Hematopoietic multipotent progenitor cell (in vitro differentiated cells): ENCODE measurements around the gene APOC3. TPM values are rescaled to one million over a fixed set of nuclear protein-coding genes. Genes with fewer than 3 reads are reported as not detected.
A peak's percentile ranks its signal among the peaks of the same experiment; 100 is the strongest.

Experiments
- DNase-seq, 3 donors: peaks; one replicate each; pipeline ENCODE4 v3.0.0-alpha.2; 2011 to 2015; ENCODE audit warnings: low read depth in 2 of 3, low spot score in 2 of 3
- total RNA-seq: library from RNA; depleted of rRNA; stranded (reverse); fragments of >200 nt; gene quantifications from one replicate; pipeline ENCODE4 v1.2.3, GENCODE V29; 2012

Gene APOC3
- not detected for total RNA-seq

DNA sequence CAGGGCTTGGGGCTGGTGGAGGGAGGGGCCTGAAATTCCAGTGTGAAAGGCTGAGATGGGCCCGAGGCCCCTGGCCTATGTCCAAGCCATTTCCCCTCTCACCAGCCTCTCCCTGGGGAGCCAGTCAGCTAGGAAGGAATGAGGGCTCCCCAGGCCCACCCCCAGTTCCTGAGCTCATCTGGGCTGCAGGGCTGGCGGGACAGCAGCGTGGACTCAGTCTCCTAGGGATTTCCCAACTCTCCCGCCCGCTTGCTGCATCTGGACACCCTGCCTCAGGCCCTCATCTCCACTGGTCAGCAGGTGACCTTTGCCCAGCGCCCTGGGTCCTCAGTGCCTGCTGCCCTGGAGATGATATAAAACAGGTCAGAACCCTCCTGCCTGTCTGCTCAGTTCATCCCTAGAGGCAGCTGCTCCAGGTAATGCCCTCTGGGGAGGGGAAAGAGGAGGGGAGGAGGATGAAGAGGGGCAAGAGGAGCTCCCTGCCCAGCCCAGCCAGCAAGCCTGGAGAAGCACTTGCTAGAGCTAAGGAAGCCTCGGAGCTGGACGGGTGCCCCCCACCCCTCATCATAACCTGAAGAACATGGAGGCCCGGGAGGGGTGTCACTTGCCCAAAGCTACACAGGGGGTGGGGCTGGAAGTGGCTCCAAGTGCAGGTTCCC lies at the start of gene APOC3:
APOC3 (plus strand) TSS at position 383 of the 659 bp plus-strand sequence. CDS start 676 bp downstream, outside the sequence.
- DNase-seq, result no peak

DNA sequence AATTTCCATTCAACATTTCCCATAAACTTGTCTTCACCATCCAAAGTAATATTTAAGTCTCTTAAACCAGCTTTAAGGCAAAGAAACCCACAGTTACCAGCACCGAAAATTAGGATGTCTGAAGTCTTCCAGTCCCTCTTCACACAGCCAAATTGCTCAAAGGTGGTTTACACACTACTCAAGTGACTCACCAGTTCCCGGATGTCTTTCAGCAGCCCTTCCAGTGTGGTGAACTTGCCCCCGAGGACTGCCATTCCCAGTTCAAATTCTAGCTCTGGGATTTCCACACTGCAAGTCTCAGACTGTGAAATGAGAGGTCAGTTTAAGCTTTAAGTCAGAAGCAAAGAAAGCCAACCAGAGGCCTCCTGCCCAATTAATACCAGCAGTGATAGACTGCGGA lies 47.0 kb upstream of the APOC3 start:
- no peak for DNase-seq

DNA sequence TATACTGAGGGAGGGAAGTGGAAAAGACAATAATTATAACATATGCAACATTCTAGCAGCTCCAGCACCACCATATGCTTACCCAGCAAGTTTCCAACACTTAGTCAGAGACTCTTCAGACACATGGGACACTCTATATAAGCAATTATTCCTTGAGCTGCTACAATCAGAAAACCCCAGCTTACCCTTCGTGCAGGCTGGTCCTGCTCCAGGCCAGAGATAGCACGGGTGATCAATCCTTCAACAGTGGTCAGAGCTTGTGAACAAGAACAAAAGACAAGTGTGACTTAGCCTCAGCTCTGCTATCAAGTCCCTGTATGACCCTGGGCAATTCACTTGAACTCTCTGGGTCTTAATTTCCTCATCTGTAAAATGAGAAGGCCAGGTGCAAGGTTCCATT lies 43.4 kb upstream of the APOC3 start:
- DNase-seq, result no peak

GRCh38 chr11:116786966-116787365 lies 42.7 kb upstream of the APOC3 start:
- no peak for DNase-seq

GRCh38 chr11:116787436-116787785 lies 42.3 kb upstream of the APOC3 start:
- peak in 1 of 3 donors; percentile 4 for DNase-seq

GRCh38 chr11:116787786-116788486 lies 41.8 kb upstream of the APOC3 start, which contains the start of gene ZPR1:
Gene ZPR1, minus strand, starts transcription at chr11:116788023. Its CDS starts 33 bp downstream, at chr11:116787990.
- peak; percentile 65 to 85 (median 79) for DNase-seq

DNA sequence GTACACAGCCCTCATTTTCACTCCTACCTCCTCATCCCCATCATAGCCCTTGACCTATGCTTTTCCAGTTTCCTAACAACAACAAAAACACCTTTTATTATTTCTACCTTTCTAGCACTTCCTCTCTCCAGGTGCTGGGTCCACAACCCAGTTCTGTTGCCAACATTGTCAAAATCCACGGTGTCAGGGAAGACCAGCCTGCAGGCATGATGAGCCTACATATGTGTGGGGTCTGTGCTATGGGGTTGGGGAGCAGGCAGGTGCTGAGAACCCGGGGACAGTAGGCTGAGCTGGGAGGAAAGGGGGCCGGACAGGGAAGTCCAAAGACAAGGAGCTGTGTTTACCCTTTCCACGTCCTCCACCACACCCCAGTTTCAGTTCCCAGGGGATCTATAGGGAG lies 41.2 kb upstream of the APOC3 start:
- DNase-seq, result no peak

DNA sequence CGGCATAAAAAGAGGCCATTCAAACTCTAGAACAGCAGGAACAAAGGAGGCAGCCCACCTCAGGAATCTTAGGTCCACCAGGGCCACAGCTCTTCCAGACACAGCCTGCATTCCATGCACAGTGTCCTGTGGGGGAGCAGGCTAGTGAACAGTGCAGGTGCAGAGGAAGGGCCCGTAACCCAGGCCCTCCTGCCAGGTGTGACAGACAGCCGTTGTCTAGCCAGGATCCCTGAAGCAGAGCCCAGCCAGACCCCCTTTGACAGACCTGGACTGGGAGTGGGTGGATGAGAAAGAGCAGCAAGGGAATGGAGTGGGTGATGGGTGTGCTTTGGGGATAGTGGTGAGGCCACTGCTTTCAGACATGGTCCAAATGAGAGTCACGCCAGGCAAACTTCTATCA lies 40.7 kb upstream of the APOC3 start:
- DNase-seq, result no peak

DNA sequence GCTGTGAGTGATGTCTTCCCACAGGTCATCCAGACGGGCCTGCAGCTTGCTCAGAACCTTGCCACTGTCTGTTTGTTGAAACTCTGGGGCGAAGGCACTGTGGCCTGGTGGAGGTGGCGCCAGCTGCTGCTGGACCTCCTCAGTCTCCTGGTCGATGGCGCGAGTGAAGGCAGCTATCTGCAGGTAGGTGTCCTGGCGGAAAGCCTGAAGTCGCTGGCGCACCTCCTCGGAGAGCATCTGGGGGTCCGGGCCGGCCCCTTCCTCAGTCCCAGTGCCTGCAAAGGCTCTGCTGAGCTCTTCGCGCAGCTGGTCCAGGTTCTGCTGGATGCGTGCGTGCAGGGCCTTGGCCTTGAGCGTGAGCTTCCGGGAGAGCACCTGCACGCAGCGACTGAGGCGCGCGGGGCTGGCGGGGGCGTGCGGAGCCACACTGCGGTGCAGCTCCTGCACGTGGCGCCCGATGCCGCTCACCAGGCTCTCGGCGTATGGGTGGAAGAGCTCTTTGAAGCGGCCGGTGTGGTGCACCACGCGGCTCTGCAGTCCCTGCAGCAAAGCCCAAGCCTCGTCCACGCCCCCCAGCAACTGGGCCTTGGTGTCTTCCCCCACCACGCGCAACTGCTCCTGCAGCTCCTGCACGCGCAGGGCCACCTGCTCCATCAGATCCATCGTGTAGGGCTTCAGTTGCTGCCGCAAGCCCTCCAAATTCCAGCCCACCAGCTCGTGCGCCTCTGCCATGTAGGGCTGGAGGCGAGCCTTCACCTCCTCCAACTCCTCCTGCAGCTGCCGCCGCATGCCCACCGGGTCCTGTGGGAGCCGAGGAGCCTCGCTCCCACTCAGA lies 39.3 kb upstream of the APOC3 start:
- DNase-seq, result no peak

DNA sequence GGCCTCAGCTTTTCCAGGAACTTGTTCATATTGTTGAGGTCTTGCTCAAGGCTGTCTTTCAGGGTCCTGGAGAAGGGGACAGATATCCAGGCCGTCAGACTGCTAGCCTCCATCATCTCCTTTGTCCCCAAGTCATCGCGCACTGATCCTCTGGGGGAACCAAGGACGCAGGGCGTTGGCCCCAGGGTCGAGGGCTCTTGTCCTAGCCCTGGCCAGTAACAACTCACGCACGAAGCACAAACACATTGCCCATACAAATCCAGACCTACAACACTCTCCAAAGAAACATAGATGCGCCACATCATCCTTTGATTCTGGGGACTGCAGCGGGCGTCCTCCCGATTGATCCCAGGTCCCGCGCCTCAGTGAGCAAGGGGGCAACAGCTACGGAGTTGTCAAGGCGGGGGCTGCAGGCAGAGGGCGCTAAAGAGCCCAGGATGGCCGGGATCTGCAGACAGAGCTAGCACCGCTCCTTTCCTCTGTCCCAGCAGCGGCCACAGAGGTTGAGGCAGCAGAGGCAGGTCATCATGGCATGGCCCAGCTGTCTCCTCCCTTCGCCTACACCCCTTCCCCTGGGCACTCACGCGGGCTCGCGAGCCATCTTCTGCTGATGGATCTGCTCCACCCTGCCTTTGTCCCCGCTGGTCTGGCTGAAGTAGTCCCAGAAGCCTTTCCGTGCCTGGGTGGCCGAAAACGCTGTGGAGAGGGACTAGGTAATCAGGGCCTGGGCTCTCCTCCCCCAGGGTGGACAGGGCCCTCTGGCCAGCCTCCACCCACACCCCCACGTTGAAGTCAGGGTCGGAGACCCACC lies 38.5 kb upstream of the APOC3 start:
- DNase-seq, result peak; percentile 54 to 70 (median 59)

DNA sequence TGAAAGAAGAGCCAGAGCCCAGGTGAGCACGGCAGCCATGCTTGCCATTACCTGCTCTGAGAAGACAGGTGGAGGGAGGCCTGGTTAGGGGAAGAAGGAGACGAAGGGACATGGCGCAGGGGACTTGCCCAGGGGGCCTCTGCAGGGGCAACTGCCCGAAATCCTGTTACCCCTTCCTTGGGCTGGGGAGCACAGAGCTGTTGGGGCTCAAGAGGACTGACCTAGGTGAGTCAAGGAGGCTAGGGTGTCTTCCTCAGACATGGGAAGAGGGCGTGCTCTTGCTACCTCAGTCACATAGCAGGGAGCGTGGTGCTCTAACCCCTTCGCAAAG lies 37.9 kb upstream of the APOC3 start, which contains the start of gene APOA5:
APOA5 (minus strand) TSS at position 67 of the 331 bp plus-strand sequence; CDS start at position 48, 19 bp downstream.
- no peak for DNase-seq

- no peak for DNase-seq
Measured at GRCh38 chr11:116792144-116792868, 37.4 kb upstream of the APOC3 start.

DNA sequence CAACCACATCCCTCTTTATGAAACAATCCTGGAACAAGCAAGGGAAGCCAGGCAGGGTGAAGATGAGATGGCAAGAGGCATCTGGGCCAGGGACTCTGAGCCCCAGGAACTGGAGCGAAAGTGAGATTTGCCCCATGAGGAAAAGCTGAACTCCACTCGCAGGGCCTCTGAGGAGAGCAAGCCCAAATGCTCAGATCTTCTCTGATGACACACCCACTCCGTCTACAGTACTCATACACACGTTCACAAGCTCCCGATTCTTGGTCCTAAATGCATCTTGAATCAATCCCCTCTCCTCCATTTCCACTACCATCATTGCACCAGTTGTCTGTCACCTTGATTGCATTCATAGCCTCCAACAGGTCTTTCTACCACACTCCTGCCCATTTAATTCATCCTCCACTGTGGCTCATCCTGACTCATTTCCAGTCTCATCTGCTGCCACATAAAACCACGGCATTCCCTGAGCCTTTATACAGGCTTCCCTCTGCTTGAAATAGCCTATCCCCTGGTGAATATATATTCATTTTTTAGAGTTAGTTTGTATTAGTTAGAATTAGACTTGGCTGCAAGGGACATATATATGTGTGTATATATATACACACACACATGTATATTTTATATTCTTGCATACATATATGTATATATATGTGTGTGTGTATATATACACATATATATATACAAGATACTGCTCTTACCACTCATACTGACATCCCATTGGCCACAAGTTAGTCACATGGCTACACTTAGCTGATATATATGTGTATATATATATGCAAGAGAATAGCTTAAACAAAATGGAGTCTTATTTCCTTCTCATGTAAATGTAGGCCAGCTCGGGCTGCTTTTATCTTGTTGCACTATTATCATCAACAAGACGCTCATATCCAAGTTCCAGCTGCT lies 36.6 kb upstream of the APOC3 start:
- DNase-seq, result no peak

GRCh38 chr11:116793772-116794097 lies 36.0 kb upstream of the APOC3 start:
- no peak for DNase-seq

GRCh38 chr11:116794851-116795250 lies 34.9 kb upstream of the APOC3 start:
- no peak for DNase-seq

GRCh38 chr11:116796548-116796947 lies 33.2 kb upstream of the APOC3 start:
- no peak for DNase-seq

DNA sequence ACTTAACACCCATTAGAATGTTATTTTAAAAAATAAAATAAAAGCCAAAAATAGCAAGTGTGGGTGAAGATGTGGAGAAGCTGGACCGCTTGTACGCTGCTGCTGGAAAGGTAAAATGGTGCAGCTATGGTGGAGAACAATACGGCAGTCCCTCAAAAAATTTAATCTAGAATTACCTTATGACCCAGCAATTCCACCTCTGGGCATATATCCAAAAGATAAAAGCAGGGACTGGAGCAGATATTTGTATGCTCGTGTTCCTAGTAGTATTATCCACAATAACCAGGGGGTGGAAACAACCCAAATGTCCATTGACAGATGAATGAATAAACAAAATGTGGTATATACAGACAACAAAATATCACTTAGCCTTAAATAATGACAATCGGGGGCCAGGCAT lies 31.9 kb upstream of the APOC3 start:
- no peak for DNase-seq

- DNase-seq, result no peak
Measured at GRCh38 chr11:116798368-116798767, 31.3 kb upstream of the APOC3 start.

DNA sequence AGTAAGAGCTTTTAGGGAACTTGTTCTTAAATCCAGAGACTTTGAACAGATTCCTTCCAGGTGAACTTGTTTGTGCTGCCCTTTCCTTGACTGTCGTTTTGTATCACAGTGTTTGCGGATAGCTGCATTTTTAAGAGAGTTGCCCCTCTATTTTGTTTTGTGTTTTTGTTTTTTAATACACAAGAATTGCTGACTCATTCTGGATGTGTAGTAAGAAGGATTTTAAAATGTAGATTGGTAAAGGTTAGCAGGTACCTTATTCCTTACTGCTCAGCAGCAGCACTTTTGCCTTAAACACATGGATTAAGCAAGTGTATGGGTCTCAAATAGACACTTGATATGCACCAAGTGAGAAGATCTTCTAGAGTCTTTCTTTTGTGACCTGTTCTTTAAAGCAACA lies 29.1 kb upstream of the APOC3 start:
- DNase-seq, result no peak
